ENCODE results near the gene UGT1A7.
"Not testable (repeated sequence)": the region's sequence is repeated elsewhere in the genome, so short reads cannot be mapped to it uniquely, and the experiment has no call there.

UGT1A7 gene

DNA sequence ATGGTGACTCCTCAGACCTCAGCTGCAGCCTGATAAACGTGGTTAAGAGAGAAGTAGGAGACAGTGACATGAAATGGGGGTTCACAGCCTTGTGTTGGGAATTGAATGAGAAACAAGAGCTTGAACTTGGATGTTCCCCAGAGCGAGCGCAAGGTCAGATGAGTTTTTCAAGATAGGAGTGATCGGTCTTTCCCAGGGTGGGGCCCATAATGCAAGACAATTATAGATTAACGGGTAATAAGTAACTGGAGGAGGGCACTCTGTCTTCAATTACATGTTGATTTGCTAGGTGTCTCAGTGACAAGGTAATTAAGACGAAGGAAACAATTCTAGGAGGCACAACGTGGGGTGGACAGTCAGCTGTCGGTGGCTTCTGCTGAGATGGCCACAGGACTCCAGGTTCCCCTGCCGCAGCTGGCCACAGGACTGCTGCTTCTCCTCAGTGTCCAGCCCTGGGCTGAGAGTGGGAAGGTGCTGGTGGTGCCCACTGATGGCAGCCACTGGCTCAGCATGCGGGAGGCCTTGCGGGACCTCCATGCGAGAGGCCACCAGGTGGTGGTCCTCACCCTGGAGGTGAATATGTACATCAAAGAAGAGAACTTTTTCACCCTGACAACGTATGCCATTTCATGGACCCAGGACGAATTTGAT lies 31.0 kb downstream of the UGT1A7 start, which contains the start of gene UGT1A5:
Gene UGT1A5 (plus strand): TSS at position 297 of the 651 bp plus-strand sequence. CDS start 85 bp downstream, at position 382.
- no peak for DNase-seq (ENCODE audit: low spot score)

DNA sequence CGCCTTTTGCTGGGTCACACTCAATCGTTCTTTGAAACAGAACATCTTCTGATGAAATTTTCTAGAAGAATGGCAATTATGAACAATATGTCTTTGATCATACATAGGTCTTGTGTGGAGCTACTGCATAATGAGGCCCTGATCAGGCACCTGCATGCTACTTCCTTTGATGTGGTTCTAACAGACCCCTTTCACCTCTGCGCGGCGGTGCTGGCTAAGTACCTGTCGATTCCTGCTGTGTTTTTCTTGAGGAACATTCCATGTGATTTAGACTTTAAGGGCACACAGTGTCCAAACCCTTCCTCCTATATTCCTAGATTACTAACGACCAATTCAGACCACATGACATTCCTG lies 31.5 kb downstream of the UGT1A7 start:
- DNase-seq (ENCODE audit: low spot score), result no peak

DNA sequence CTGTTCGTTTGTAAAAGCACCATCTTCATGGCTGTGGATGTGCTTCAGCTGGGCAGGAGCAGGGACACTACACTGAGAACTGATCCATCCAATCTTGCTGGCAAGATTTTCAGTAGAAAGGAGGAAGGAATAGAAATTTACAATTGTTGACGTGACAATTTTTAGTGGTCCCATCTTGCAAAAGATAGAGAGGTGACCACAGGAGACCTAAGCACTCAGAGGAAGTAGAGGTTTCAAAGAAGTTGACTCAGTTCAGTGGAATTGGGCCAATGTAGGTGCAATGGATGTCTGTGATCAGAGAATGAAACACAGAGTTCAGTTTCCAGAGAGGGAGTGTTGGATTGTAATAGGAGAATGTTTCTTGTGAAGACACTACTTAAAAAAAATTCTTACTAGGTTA lies 32.4 kb downstream of the UGT1A7 start:
- no peak for DNase-seq (ENCODE audit: low spot score)

DNA sequence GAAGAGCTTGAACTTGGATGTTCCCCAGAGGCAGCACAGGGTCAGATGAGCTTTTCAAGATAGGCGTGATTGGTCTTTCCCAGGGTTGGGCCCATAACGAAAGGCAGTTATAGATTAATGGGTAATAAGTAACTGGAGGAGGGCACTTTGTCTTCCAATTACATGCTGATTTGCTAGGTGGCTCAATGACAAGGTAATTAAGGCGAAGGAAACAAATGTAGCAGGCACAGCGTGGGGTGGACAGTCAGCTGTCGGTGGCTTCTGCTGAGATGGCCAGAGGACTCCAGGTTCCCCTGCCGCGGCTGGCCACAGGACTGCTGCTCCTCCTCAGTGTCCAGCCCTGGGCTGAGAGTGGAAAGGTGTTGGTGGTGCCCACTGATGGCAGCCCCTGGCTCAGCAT lies 36.9 kb downstream of the UGT1A7 start, which contains the start of gene UGT1A4:
Gene UGT1A4 (plus strand): TSS at position 185 of the 400 bp plus-strand sequence. CDS start 85 bp downstream, at position 270.
- no peak for DNase-seq (ENCODE audit: low spot score)

DNA sequence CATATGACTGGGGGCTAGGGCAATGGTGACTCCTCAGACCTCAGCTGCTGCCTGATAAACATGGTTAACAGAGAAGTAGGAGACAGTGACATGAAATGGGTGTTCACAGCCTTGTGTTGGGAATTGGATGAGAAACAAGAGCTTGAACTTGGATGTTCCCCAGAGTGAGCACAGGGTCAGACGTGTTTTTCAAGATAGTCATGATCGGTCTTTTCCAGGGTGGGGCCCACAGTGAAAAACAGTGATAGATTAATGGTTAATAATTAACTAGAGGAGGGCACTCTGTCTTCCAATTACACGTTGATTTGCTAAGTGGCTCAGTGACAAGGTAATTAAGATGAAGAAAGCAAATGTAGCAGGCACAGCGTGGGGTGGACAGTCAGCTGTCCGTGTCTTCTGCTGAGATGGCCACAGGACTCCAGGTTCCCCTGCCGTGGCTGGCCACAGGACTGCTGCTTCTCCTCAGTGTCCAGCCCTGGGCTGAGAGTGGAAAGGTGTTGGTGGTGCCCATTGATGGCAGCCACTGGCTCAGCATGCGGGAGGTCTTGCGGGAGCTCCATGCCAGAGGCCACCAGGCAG lies 47.1 kb downstream of the UGT1A7 start, which contains the start of gene UGT1A3:
Gene UGT1A3 (plus strand): TSS at position 320 of the 579 bp plus-strand sequence. CDS start 85 bp downstream, at position 405.
- DNase-seq (ENCODE audit: low spot score), result no peak

DNA sequence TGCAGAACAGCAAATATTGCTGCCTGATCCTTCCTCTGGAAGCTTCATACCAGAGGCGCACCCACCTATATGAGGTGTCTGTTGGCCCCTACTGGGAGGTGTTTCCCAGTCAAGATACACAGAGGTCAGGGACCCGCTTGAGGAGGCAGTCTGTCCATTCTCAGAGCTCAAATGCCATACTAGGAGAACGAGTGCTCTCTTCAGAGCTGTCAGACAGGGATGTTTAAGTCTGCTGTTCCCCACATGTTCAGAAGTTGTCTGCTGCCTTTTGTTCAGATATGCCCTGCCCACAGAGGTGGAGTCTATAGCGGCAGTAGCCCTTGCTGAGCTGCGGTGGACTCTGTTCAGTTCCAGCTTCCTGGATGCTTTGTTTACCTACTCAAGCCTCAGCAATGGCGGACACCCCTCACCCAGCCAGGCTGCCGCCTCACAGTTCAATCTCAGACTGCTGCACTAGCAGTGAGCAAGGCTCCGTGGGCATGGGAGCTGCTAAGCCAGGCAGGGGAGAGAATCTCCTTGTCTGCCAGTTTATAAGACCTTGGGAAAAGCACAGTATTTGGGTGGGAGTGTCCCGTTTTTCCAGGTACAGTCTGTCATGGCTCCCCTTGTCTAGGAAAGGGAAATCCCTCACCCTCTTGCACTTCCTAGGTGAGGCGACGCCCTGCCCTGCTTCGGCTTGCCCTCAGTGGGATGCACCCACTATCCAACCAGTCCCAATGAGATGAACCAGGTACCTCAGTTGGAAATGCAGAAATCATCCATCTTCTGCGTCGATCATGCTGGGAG lies 55.4 kb downstream of the UGT1A7 start:
- not testable (repeated sequence) for DNase-seq (ENCODE audit: low spot score)

DNA sequence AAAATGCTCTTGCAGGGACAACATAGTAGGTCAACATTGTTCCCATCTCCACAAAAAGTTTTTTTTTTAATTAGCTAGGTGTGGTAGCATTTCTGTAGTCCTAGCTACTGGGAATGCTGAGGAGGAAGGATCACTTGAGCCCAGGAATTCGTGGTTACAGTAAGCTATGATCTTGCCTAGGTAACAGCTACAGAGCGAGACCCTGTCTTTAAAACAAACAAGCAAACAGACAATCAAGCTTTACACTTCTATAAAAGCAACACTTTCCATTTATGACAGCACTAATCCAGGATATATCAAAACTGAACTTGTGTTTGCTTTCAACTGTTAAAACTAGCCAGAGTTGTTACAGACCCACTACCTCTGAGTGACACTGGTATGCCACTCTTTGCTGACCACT lies 59.2 kb downstream of the UGT1A7 start:
- no peak for DNase-seq (ENCODE audit: low spot score)

DNA sequence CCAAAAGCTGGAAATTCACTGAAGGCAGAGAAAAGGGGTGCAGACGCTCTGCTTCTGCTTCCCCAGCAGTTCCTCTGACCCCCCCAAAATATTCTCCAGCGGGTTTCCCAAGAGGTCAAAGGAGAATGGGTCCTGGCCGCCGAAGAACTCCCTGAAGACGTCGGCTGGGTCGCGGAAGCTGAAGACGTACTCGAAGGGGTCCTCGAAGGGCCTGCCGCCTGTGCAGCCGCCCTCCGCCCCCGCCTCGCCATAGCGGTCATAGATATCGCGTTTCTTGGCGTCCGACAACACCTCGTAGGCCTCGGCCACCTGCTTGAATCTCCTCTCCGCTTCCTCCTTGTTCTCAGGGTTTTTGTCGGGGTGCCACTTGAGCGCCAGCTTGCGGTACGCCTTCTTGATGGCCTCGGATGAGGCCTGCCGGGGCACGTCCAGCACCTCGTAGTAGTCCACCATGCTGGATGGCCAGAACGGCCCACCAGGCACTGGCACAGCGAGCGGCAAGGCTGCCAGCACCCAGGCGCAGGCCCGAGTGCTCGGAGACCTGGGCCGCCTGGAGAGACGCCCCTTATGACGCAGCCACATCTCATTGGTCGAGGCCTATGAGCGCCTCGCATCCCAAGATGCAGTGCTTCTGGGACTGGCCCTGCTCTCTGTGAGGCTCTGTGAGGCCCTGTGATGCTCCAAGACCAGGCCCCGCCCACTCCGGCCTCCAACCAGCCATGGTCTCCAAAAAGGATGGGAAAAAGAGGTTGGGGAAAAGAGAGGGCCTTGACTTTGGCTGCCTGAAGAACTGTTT lies 62.0 kb downstream of the UGT1A7 start:
- DNase-seq (ENCODE audit: low spot score), result no peak

DNA sequence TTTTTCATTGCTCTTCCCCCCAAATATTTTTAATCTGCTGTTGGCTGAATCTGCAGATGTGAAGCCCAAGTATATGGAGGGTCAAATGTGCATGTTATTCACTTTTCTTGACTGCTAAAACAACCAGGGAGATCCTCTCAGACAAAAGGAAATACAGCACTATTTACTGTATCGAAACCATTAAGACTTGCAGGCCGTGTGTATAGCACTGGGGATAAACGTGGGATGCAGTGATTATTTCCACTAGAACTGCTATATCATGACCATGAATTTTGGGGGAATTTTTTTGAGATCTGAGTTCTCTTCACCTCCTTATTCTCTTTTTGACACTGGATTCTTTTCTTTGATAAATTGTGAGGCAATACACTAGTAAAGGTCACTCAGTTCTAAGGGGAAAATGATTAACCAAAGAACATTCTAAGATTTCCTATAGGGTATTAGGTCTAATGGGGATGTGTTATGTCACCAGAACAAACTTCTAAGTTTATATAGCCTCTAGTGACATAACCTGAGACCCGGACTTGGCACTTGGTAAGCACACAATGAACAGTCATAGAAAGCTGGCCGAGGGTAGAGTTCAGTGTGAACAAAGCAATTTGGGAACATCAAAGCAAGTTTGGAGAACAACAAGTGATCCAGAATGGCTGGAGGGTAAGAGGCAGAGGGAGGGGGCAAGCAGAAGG lies 63.5 kb downstream of the UGT1A7 start:
- DNase-seq (ENCODE audit: low spot score), result no peak

DNA sequence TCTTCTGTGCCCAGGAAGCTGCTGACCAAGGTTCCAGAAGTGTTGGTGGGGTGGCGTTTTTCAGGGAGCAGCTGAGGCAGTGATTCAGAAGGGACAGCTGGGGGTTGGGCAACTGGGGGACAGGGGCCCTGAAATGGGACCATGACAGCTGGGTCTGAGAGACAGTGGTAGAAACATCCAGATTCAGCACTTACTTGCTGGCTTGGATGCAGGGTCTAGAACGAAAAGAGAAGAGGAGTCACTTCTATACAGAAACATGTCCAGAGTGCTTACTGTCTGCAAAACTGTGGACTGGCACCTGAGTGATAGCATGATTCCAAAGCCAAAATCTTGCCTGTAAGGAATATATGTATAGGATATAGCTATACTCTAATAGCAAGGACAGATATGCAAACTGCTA lies 64.1 kb downstream of the UGT1A7 start:
- DNase-seq (ENCODE audit: low spot score), result not testable (repeated sequence)

DNA sequence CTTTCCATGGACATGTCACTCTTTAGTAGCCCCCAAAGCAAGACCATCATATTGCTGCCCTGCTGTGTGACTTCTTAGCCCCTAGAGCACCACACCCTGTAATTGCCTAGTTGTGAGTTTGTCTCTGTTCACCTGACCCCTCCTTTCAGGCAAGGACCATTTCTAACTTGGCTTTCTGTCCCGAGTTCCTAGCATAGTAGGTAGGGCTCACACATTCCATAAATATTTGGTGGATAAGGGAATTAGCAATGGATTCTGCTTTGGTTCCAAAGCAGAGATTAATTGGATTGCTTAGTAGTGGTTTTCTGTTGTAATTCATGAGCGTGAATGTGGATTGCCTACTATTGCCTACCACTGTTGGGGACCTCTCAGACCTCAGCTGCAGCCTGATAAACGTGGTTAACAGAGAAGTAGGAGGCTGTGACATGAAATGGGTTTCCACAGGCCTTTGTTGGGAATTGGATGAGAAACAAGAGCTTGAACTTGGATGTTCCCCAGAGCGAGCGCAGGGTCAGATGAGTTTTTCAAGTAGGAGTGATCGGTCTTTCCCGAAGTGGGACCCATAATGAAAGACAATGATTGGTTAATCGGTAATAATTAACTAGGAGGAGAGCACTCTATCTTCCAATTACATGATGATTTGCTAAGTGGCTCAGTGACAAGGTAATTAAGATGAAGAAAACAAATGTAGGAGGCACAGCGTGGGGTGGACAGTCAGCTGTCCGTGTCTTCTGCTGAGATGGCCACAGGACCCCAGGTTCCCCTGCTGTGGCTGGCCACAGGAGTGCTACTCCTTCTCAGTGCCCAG lies 65.0 kb downstream of the UGT1A7 start:
- DNase-seq (ENCODE audit: low spot score), result no peak

DNA sequence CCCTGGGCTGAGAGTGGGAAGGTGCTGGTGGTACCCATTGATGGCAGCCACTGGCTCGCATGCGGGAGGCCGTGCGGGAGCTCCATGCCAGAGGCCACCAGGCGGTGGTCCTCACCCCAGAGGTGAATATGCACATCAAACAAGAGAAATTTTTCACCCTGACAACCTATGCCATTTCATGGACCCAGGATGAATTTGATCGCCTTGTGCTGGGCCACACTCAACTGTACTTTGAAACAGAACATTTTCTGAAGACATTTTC lies 65.5 kb downstream of the UGT1A7 start:
- no peak for DNase-seq (ENCODE audit: low spot score)

DNA sequence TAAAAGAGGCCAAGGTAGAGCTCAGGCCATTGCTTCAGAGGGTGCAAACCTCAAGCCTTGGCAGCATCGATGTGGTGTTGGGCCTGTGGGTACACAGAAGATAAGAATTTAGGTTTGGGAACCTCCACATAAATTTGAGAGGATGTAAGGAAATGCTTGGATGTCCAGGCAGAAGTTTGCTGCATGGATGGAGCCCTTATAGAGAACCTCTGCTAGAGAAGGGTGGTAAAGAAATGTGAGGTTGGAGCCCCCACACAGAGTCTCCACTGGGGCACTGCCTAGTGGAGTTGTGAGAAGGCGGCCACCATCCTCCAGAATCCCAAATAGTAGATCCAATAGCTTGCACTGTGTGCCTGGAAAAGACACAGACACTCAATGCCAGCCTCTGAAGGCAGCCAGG lies 69.0 kb downstream of the UGT1A7 start:
- not testable (repeated sequence) for DNase-seq (ENCODE audit: low spot score)

DNA sequence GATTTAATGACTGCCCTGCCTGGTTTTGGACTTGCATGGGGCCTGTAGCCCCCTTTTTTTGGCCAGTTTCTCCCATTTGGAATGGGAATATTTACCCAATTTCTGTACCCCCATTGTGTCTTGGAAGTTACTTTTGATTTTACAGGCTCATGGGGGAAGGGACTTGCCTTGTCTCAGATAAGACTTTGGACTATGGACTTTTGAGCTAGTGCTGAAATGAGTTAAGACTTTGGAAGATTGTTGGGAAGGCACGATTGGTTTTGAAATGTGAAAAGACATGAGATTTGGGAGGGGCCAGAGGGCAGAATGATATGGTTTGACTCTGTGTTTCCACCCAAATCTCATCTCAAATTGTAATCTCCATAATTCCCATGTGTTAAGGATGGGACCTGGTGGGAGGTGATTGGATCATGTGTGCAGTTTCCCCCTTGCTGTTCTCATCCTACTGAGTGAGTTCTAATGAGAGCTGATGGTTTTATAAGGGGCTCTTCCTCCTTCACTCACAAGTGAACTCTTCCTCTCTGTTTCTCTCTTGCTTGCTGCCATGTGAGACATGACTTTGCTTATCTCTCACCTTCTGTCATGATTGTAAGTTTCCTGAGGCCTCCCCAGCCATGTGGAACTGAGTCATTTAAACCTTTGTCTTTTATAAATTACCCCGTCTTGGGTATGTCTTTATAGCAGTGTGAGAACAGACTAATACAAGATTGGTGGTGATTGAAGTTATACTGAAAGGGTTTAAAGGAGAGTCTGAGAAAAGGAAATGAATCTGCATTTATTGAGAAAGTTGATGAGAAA lies 69.7 kb downstream of the UGT1A7 start:
- DNase-seq (ENCODE audit: low spot score), result not testable (repeated sequence)

DNA sequence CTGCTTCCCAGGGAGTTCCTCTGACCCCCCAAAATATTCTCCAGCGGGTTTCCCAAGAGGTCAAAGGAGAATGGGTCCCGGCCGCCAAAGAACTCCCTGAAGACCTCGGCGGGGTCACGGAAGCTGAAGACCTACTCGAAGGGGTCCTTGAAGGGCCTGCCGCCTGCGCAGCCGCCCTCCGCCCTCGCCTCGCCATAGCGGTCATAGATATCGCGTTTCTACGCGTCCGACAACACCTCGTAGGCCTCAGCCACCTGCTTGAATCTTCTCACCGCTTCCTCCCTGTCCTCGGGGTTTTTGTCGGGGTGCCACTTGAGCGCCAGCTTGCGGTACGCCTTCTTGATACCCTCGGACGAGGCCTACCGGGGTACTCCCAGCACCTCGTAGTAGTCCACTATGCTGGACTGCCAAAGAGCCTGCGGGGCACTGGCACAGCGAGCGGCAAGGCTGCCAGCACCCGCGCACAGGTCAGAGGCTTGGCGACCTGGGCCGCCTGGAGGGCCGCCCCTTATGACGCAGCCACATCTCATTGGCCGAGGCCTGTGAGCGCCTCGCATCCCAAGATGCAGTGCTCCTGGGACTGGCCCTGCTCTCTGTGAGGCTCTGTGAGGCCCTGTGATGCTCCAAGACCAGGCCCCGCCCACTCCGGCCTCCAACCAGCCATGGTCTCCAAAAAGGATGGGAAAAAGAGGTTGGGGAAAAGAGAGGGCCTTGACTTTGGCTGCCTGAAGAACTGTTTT lies 73.3 kb downstream of the UGT1A7 start:
- DNase-seq (ENCODE audit: low spot score), result no peak

DNA sequence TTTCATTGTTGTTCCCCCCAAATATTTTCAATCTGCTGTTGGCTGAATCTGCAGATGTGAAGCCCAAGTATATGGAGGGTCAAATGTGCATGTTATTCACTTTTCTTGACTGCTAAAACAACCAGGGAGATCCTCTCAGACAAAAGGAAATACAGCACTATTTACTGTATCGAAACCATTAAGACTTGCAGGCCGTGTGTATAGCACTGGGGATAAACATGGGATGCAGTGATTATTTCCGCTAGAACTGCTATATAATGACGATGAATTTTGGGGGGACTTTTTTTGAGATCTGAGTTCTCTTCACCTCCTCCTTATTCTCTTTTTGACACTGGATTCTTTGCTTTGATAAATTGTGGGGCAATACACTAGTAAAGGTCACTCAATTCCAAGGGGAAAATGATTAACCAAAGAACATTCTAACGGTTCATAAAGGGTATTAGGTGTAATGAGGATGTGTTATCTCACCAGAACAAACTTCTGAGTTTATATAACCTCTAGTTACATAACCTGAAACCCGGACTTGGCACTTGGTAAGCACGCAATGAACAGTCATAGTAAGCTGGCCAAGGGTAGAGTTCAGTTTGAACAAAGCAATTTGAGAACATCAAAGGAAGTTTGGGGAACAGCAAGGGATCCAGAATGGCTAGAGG lies 74.9 kb downstream of the UGT1A7 start:
- no peak for DNase-seq (ENCODE audit: low spot score)

DNA sequence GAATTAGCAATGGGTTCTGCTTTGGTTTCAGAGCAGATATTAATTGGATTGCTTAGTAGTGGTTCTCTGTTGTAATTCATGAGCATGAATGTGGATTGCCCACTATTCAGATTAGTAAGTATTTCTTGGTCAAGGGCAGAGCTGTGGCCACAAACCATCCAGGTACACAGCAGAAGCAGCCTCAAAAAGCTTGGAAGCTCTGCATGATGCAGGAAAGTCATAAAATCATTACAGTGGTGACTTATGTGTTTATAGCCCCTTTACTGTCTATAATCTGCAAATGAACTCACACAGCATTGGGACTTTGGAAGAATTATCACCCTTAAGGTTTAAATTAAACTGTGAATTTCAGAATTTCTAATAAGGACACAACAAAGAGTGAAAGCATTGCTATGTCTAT lies 76.4 kb downstream of the UGT1A7 start:
- DNase-seq (ENCODE audit: low spot score), result no peak

DNA sequence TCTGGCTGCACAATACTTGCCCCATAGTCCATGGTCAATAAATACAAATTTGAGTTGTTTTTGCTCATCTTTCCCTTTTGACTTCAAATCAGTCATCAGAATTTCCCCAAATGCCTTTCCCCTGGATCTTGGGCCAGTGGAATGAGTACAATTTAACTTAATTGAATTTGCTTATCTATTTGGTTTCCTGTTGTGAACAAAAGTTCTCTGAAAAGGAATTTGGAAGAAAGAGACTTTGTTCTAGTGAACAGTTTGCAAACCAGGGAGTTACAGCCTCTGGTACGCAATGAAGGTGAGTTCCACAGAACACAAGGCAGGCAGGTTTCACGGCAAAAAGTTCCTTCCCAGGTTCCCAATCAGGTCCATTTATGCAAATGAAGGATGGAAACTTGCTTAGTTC lies 77.1 kb downstream of the UGT1A7 start:
- DNase-seq (ENCODE audit: low spot score), result no peak

DNA sequence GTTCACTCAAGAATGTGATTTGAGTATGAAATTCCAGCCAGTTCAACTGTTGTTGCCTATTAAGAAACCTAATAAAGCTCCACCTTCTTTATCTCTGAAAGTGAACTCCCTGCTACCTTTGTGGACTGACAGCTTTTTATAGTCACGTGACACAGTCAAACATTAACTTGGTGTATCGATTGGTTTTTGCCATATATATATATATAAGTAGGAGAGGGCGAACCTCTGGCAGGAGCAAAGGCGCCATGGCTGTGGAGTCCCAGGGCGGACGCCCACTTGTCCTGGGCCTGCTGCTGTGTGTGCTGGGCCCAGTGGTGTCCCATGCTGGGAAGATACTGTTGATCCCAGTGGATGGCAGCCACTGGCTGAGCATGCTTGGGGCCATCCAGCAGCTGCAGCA lies 78.3 kb downstream of the UGT1A7 start, which contains the start of gene UGT1A1:
Gene UGT1A1 (plus strand): TSS at position 228 of the 400 bp plus-strand sequence. CDS start 18 bp downstream, at position 246.
- DNase-seq (ENCODE audit: low spot score), result no peak
